Measurements from ENCODE around the gene PPIE.

The PPIE gene

DNA sequence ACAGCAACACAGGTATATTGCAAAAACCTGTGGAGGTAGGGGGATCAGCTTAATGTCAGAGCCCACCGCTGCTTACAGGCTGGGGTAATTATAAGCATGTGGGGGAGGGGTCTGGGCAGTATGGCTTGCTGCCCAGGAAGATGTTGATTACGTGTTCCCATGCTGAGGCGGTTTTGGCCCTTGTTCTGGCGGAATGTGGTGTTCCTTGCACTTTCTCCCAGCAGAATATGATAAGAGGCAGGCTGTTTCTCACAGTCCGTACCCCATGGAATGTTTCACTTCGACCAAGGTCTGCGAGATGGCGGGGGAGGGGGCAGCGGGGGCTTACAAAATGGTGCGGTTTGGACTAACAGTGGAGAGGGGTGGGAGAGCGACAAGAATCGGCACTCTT is 37.6 kb upstream of the PPIE start:
- no peaks in the 10 kb centered on the region for H3K36me3 Mint-ChIP-seq (ENCODE audit: low read depth)
- no peak overlapping the region for H3K4me3 Mint-ChIP-seq
- no peaks in the 10 kb centered on the region for H3K4me1 Mint-ChIP-seq (ENCODE audit: low read depth)
- H3K9me3 Mint-ChIP-seq, result no peaks in the 10 kb centered on the region
- peaks cover 37% of the 10 kb centered on the region for H3K27me3 Mint-ChIP-seq (ENCODE audit: low read depth)
- peak overlapping the region; percentile 1 for H3K27ac Mint-ChIP-seq
- DNase-seq (ENCODE audit: low spot score), result no peak

DNA sequence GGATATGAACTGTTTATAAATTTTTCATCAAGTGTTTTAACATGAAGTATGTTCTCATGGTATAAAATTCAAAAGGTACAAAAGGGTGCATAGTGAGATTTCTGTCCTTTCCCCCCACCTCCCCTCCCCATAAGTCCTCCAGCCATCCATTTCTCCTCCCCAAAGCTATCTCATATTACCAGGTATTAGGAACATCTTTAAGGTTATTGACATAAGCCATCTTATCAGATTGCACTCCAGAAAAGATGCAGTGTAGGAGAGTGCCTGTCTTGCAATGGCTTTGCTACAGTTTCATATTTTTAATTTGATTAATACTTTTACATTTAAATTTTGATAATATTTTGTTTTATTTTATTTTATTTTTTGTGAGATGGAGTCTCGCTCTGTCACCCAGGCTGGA is 33.9 kb upstream of the PPIE start:
- no peaks in the 10 kb centered on the region for H3K4me1 Mint-ChIP-seq (ENCODE audit: low read depth)
- H3K27me3 Mint-ChIP-seq (ENCODE audit: low read depth), result peaks cover 31% of the 10 kb centered on the region
- H3K9me3 Mint-ChIP-seq, result no peaks in the 10 kb centered on the region
- no peak overlapping the region for H3K4me3 Mint-ChIP-seq
- no peaks in the 10 kb centered on the region for H3K36me3 Mint-ChIP-seq (ENCODE audit: low read depth)
- DNase-seq (ENCODE audit: low spot score), result no peak
- H3K27ac Mint-ChIP-seq, result no peak overlapping the region

DNA sequence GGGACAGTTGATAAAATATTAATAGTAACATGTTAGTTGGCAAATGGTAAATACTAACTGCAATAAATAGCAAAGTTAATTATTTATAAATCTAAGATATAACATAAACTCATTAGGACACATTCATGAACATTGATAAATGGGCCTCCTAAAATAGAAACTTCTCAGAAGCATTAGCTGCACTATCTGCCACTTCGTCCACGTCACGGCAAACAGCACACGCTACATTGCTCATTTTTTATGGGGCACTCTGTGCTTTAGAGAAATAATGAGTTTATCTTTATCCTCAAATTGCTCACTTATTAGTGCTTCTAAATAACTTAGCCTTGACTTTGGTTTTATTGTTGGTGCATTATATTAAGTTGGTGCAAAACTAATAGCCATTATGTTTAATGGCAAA is 31.2 kb upstream of the PPIE start:
- no peak overlapping the region for H3K27ac Mint-ChIP-seq
- peaks cover 21% of the 10 kb centered on the region for H3K27me3 Mint-ChIP-seq (ENCODE audit: low read depth)
- H3K4me1 Mint-ChIP-seq (ENCODE audit: low read depth), result no peaks in the 10 kb centered on the region
- no peaks in the 10 kb centered on the region for H3K9me3 Mint-ChIP-seq
- no peaks in the 10 kb centered on the region for H3K36me3 Mint-ChIP-seq (ENCODE audit: low read depth)
- no peak for DNase-seq (ENCODE audit: low spot score)
- H3K4me3 Mint-ChIP-seq, result no peak overlapping the region

DNA sequence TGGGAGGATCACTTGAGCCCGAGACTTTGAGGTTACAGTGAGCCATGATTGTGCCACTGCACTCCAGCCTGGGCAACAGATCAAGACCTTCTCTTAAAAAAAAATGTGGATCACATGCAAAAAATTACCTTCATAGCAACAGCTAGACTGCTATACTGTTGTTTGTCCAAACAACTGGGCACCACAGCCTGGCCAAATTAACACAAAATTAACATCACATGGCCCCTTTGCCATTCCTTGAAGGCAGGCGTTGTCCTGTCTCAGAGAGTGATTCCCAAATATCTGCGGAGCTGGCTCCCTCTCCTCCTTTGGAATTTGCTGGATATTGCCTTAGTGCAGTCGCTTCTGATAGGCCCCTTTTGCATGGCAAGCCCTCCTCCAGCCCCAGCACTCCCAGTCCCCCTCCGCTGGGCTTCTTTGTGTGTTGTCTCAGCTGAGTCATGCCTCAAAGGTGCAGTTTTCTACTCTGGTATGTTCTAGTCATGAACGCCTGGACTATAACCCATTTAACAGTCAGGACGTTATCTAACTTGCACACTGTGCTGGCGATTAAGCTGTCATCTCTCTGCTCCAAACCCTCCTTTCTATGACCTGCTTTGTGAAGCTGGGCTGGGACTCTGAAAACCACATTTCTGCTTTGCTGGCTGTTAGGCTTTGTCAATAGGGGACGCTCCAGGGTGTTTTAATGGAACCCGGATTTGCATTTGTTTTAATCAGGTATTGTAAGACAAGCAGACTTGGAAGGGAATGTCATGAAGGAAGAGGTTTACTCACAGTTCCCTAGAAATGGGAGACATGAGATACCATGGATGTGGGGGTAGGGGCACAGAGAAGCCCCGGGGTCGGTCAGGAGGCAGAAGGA is 27.3 kb upstream of the PPIE start:
- no peak for DNase-seq (ENCODE audit: low spot score)
- Mint-ChIP-seq H3K9me3 (no peaks in the 10 kb centered on the region), H3K4me1 (ENCODE audit: low read depth) (no peaks in the 10 kb centered on the region), H3K4me3 (no peak overlapping the region), H3K27ac (no peak overlapping the region), H3K27me3 (ENCODE audit: low read depth) (peaks cover 24% of the 10 kb centered on the region), H3K36me3 (ENCODE audit: low read depth) (no peaks in the 10 kb centered on the region)

DNA sequence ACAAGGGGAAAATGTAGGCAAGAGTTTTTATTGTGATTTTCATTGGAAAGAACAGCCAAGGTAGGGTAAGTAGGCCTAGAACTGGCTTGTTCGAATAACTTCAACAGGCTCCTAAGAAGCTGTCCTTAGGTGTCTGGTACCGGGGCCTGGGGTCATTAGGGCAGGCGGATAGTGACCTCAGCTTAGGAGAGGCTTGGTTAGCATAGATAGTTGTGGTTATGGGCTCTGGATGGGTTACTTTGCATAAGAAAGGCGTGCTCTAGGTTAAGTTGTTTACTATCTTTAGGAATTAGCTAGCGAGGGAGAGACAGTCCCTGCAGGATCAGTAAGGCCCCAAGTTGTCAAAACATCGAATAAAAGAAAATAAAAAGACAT is 26.7 kb upstream of the PPIE start:
- no peaks in the 10 kb centered on the region for H3K4me1 Mint-ChIP-seq (ENCODE audit: low read depth)
- no peaks in the 10 kb centered on the region for H3K36me3 Mint-ChIP-seq (ENCODE audit: low read depth)
- no peak for DNase-seq (ENCODE audit: low spot score)
- no peak overlapping the region for H3K4me3 Mint-ChIP-seq
- H3K9me3 Mint-ChIP-seq, result no peaks in the 10 kb centered on the region
- peaks cover 28% of the 10 kb centered on the region for H3K27me3 Mint-ChIP-seq (ENCODE audit: low read depth)
- no peak overlapping the region for H3K27ac Mint-ChIP-seq

DNA sequence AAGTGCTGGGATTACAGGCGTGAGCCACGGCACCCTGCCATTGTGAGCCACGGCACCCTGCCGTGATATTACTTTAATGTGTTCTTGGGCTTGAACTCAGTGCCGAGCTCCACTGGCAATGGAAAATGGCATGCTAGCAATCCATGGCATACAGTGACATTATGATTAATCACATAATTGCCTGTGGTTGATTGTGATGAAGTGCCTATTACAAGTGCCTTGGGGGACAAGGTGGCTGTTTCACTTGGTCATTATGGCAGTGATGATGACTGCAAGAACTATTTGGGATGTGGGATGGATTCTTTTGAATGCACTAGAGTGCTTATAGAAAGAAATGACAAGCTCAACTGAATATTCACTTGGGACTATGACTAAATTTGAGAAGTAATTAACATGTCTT is 25.1 kb upstream of the PPIE start:
- no peaks in the 10 kb centered on the region for H3K36me3 Mint-ChIP-seq (ENCODE audit: low read depth)
- H3K4me1 Mint-ChIP-seq (ENCODE audit: low read depth), result no peaks in the 10 kb centered on the region

DNA sequence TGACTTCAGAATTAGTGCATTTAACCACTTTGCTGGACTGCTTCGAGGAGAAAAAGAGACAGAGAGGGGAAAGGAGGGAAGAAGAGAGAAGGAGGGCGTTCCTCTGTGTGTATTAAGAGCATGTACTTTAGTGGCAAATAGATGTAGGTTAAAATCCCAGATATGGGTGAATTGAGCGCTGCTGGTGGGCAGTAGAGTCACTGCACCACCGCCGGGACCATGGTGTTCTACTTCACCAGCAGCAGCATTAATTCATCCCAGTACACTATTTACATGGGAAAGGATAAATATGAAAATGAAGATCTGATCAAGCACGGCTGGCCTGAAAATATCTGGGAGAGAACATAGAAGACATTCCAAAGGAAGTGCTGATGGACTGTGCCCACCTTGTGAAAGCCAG is 20.9 kb upstream of the PPIE start:
- H3K4me1 Mint-ChIP-seq (ENCODE audit: low read depth), result no peaks in the 10 kb centered on the region
- DNase-seq (ENCODE audit: low spot score), result no peak
- peaks cover 49% of the 10 kb centered on the region for H3K27me3 Mint-ChIP-seq (ENCODE audit: low read depth)
- no peaks in the 10 kb centered on the region for H3K36me3 Mint-ChIP-seq (ENCODE audit: low read depth)
- H3K9me3 Mint-ChIP-seq, result no peaks in the 10 kb centered on the region
- no peak overlapping the region for H3K27ac Mint-ChIP-seq
- no peak overlapping the region for H3K4me3 Mint-ChIP-seq

More for the DNA sequence above, 25.1 kb upstream of the PPIE start:
- DNase-seq (ENCODE audit: low spot score), result no peak
- Mint-ChIP-seq H3K27ac (no peak overlapping the region), H3K9me3 (no peaks in the 10 kb centered on the region), H3K4me3 (no peak overlapping the region), H3K27me3 (ENCODE audit: low read depth) (peaks cover 35% of the 10 kb centered on the region)

DNA sequence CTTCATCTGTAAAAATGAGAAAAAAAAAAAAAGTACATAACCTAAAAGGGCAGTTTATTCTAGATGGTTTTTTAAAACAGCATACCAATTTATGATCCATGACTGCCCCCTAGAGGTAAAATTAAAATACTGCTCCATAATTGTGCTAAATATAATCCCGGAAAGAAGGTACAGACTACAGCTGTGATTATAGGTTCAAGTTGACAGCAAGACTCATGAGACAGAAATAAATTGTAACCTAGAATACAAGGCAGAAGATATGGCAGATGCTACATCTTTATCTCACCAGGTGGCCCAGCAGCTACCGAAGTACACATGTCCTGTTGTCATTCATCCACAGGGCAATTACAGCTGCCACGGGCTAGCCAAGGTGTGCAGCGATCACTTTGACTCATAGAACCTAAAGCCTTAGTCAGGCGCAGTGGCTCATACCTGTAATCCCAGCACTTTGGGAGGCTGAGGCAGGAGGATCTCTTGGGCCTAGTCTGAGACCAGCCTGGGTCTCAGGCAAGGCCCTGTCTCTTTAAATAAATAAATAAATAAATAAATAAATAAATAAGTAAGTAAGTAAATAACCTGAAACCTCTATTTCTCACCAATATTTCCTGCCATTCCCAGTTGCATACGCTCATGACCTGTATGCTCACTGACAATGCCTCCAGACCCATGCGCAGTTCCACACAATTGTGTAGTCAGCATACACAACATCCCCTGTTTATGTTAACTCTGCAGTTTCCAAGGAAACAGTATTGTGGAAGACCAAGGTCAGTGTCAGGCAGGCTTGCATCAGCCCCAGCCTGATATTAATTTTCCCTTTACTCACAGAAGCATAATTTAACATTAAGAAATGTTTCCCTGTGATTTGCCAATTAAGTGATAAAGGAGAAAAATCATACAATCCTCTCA is 18.3 kb upstream of the PPIE start:
- Mint-ChIP-seq H3K4me3 (no peak overlapping the region), H3K4me1 (ENCODE audit: low read depth) (no peaks in the 10 kb centered on the region), H3K27ac (no peak overlapping the region), H3K9me3 (no peaks in the 10 kb centered on the region), H3K36me3 (ENCODE audit: low read depth) (no peaks in the 10 kb centered on the region), H3K27me3 (ENCODE audit: low read depth) (peaks cover 54% of the 10 kb centered on the region)
- DNase-seq (ENCODE audit: low spot score), result no peak

DNA sequence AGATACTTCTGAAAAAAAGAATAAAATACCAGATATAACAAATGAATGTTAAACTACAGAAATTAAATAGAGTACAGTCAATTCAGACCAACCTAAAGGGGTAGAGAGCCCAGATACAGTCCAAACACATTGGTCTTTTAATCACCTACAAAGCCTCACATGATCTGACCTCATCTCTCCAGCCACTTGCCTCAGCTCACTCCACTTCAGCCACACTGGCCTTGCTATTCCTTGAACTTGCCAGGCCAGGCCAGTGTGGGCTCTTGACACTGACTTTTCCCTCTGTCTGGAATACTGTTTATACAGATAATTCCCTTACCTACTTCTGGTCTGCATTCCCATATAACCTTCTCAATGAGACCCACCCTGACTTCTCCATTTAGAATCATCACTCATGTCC is 17.0 kb upstream of the PPIE start:
- no peaks in the 10 kb centered on the region for H3K36me3 Mint-ChIP-seq (ENCODE audit: low read depth)
- no peak for DNase-seq (ENCODE audit: low spot score)
- no peak overlapping the region for H3K27ac Mint-ChIP-seq
- H3K9me3 Mint-ChIP-seq, result no peaks in the 10 kb centered on the region
- H3K4me3 Mint-ChIP-seq, result no peak overlapping the region
- H3K27me3 Mint-ChIP-seq (ENCODE audit: low read depth), result peaks cover 56% of the 10 kb centered on the region
- H3K4me1 Mint-ChIP-seq (ENCODE audit: low read depth), result peaks cover under 1% of the 10 kb centered on the region

DNA sequence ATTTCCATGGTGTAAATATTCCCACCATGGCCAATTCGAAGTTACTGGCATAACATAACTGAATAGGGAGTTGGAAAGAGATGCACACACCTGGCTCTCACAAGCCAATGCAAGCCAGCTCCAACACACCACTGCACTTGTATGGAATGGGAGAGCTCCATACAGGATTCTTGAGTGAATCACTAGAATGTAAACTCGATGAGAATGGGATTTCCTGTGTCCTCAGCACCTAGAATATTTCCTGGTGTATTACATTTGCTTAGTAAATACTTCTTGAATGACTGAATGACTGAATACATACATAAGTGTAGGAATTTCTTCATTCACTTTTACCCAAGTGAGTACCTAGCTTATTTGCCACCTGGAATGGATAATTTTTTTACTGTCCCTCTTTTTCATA is 16.2 kb upstream of the PPIE start:
- Mint-ChIP-seq H3K27me3 (ENCODE audit: low read depth) (peaks cover 56% of the 10 kb centered on the region), H3K27ac (no peak overlapping the region), H3K36me3 (ENCODE audit: low read depth) (no peaks in the 10 kb centered on the region), H3K9me3 (no peaks in the 10 kb centered on the region), H3K4me1 (ENCODE audit: low read depth) (peaks cover 5% of the 10 kb centered on the region), H3K4me3 (no peak overlapping the region)
- no peak for DNase-seq (ENCODE audit: low spot score)

DNA sequence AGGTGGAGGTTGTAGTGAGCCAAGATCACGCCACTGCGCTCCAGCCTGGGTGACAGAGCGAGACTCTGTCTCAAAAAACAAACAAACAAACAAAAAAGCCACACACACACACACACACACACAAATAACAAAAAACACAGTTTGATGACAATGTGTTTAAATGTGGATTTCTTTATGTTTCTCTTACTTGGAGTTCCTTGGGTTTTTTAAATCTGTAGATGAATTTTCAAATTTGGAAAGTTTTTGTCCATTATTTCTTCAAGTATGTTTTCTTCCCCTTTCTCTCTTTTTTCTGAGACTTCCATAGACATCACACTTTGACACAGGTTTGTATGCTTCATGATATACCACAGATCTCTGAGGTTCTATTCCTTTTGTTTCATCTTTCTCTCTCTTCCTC is 12.1 kb upstream of the PPIE start:
- Mint-ChIP-seq H3K36me3 (ENCODE audit: low read depth) (no peaks in the 10 kb centered on the region), H3K4me1 (ENCODE audit: low read depth) (peaks cover 7% of the 10 kb centered on the region), H3K27ac (no peak overlapping the region), H3K27me3 (ENCODE audit: low read depth) (peaks cover 65% of the 10 kb centered on the region), H3K9me3 (no peaks in the 10 kb centered on the region), H3K4me3 (no peak overlapping the region)
- no peak for DNase-seq (ENCODE audit: low spot score)

DNA sequence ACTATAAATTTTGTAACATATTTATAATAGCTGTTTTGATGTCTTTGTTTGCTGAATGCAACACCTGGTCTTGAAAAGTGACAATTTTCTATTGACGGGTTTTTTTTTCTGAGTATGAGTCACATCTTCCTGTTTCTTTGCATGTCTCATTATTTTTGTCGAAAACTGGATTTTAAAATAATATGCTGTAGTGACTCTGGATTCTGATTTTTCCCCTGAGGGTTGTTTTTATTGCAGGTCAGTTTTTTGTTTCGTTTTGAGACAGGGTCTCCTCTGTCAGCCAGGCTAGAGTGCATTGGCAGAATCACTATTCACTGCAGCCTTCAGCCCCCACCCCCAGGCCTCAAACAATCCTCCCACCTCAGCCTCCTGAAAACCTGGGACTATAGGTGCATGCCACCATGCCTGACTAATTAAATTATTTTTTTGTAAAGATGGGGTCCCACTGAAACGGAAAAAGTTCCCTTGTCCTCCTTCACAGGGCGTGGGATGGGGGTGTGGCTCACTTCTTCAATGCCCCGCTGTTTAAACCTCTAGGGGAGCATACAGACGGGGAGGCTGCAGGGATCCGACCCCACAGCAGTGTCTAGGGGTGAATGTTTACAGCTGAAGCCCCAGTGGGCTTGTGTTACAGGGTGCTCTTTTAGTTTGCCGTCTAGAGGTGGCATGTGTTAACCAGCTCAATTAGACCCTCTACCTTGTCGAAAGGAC is 11.3 kb upstream of the PPIE start:
- Mint-ChIP-seq H3K27ac (no peak overlapping the region), H3K4me3 (no peak overlapping the region), H3K27me3 (ENCODE audit: low read depth) (peaks cover 60% of the 10 kb centered on the region), H3K4me1 (ENCODE audit: low read depth) (peaks cover 7% of the 10 kb centered on the region), H3K36me3 (ENCODE audit: low read depth) (no peaks in the 10 kb centered on the region), H3K9me3 (no peaks in the 10 kb centered on the region)
- no peak for DNase-seq (ENCODE audit: low spot score)

DNA sequence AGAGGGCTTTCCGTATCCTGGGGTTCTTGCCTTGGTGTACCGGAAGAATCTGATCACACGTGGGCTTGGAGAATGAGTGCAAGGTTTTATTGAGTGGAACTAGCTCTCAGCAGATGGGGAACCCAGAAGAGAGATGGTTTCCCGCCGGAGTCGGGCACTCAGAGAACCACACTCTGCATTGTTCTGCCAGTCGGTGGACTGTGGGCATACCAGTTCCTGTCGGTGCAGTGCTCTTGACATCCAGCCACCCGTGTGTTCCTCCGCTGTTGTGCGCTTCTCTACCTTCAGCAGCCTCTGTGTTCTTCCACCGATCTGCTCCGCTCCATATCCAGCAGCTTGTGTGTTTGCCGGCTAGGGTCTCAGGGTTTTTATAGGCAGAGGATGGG is 10.8 kb upstream of the PPIE start:
- H3K4me1 Mint-ChIP-seq (ENCODE audit: low read depth), result peaks cover 7% of the 10 kb centered on the region
- peaks cover 60% of the 10 kb centered on the region for H3K27me3 Mint-ChIP-seq (ENCODE audit: low read depth)
- no peak for DNase-seq (ENCODE audit: low spot score)
- H3K27ac Mint-ChIP-seq, result no peak overlapping the region
- no peak overlapping the region for H3K4me3 Mint-ChIP-seq
- H3K9me3 Mint-ChIP-seq, result no peaks in the 10 kb centered on the region
- no peaks in the 10 kb centered on the region for H3K36me3 Mint-ChIP-seq (ENCODE audit: low read depth)

DNA sequence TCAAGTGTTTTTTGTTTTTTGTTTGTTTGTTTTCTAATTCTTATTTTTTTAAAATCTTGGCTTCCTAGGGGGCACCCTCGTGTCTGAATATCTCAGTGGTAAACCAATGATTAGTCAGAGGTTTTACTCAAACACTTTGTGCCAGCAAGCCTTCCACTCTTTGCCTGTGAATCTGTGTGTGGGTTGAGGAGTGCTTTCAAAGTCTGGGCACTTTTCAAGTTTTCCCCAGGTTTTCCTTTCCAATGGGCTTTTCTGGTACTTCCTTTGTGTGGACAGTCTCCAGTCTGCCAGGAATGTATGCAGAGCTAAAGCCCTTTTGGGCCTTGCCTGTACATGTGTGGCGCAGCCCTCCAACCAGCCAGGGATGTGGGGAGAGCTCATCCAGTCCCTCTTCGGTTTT is 9.7 kb upstream of the PPIE start:
- no peaks in the 10 kb centered on the region for H3K9me3 Mint-ChIP-seq
- no peak for DNase-seq (ENCODE audit: low spot score)
- peaks cover 7% of the 10 kb centered on the region for H3K4me1 Mint-ChIP-seq (ENCODE audit: low read depth)
- H3K36me3 Mint-ChIP-seq (ENCODE audit: low read depth), result no peaks in the 10 kb centered on the region
- H3K27me3 Mint-ChIP-seq (ENCODE audit: low read depth), result peaks cover 59% of the 10 kb centered on the region
- H3K27ac Mint-ChIP-seq, result no peak overlapping the region
- H3K4me3 Mint-ChIP-seq, result no peak overlapping the region

All from T-helper 2 cell treated with Interferon-gamma antibody and Interleukin-4, amounts not matched to agents 5 μg/mL and 100 μg/mL, for 36 hours (primary cell).